ENCODE data around the gene EXO5. TPM values are rescaled to one million over a fixed set of nuclear protein-coding genes. Genes with fewer than 3 reads are reported as not detected.
"Not testable (repeated sequence)": the region's sequence is repeated elsewhere in the genome, so short reads cannot be mapped to it uniquely, and the experiment has no call there.

The EXO5 gene, protein sequence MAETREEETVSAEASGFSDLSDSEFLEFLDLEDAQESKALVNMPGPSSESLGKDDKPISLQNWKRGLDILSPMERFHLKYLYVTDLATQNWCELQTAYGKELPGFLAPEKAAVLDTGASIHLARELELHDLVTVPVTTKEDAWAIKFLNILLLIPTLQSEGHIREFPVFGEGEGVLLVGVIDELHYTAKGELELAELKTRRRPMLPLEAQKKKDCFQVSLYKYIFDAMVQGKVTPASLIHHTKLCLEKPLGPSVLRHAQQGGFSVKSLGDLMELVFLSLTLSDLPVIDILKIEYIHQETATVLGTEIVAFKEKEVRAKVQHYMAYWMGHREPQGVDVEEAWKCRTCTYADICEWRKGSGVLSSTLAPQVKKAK
- 10 to 100 TPM in 4 of 5 donors, 1 to 10 TPM in 1; 9.4 to 17.5 (median 13.1) TPM for polyA plus RNA-seq (ENCODE audit: insufficient read depth in 1 of 5, insufficient read length in 5 of 5, low replicate concordance in 1 of 5)
- long read RNA-seq, donor 1, partial matches to known transcripts, result 0 of 6 reads
- long read RNA-seq, donor 1, other reads (novel, unspliced or antisense), result 0 of 6 reads
- long read RNA-seq, donor 2, partial matches to known transcripts, result 0 of 6 reads
- long read RNA-seq, donor 2, other reads (novel, unspliced or antisense), result 0 of 6 reads
- long read RNA-seq, donor 3, partial matches to known transcripts, result 0 of 5 reads
- long read RNA-seq, donor 3, other reads (novel, unspliced or antisense), result 0 of 5 reads
- long read RNA-seq, donor 4, partial matches to known transcripts, result 0 of 2 reads
- long read RNA-seq, donor 4, other reads (novel, unspliced or antisense), result 0 of 2 reads
- long read RNA-seq, donor 5, partial matches to known transcripts, result 11 of 12 reads
- long read RNA-seq, donor 5, other reads (novel, unspliced or antisense), result 0 of 12 reads
- long read RNA-seq, donor 6, partial matches to known transcripts, result 0 of 10 reads
- long read RNA-seq, donor 6, other reads (novel, unspliced or antisense), result 0 of 10 reads
- long read RNA-seq, donor 7, partial matches to known transcripts, result 0 of 4 reads
- long read RNA-seq, donor 7, other reads (novel, unspliced or antisense), result 0 of 4 reads
- long read RNA-seq, donor 8, partial matches to known transcripts, result 0 of 1 reads
- long read RNA-seq, donor 8, other reads (novel, unspliced or antisense), result 0 of 1 reads

DNA sequence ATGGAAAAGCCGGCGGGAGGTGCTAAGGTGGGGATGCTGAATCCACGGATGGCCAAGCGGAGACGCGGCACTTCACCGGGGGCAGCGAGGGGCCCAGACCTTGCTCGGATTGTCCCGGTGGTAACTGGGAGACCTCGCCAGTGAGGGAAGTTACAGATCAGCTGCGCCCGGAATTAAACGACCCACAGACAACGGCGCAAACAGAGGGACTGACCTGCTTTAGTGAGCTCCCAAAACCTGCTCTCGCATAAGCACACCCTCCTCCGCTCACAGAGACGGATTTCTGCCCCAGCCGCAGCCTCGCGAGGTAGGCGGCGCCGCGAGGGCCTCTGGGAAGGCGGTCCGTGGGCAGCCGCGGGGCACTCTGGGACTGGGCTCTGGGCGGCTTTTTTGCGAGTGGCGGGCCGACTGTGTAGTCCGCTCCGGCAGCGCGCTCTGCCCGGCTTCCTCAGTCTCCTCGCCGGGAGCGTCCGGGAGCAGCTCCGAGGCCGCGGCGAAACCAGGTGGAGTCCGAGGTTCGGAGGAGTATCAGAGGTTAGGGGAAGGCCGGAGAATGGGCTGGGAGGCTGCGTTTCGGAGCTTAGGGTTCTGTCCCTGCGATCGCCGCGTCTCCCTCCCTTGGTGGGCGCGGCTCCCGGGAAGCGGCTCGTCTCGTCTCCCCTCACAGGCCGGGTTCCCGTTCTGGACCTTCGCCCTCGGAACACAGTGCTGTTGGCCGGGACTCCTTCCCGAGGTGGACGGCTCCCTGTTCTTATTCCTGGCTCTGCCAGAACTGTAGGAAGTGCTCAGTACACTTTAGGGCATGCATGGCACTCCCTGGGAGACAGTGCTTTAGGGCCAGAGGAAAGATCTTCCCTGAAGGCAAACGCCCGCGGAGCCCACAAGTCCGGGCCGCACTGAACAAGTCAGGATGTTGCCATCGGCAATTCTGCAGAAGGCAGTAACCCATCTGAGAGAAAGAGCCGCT is at the start of gene EXO5:
Gene EXO5, plus strand, starts transcription at position 393 of the 967 bp plus-strand sequence. CDS start 5,778 bp downstream, outside the sequence.
- DNase-seq, result peak; percentile 60 to 65

DNA sequence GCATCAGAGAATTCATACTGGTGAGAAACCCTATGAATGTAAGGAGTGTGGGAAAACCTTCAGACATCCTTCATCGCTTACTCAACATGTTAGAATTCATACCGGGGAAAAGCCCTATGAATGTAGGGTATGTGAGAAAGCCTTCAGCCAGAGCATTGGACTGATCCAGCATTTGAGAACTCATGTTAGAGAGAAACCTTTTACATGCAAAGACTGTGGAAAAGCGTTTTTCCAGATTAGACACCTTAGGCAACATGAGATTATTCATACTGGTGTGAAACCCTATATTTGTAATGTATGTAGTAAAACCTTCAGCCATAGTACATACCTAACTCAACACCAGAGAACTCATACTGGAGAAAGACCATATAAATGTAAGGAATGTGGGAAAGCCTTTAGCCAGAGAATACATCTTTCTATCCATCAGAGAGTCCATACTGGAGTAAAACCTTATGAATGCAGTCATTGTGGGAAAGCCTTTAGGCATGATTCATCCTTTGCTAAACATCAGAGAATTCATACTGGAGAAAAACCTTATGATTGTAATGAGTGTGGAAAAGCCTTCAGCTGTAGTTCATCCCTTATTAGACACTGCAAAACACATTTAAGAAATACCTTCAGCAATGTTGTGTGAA is 45.5 kb upstream of the EXO5 start:
- no peak for DNase-seq

DNA sequence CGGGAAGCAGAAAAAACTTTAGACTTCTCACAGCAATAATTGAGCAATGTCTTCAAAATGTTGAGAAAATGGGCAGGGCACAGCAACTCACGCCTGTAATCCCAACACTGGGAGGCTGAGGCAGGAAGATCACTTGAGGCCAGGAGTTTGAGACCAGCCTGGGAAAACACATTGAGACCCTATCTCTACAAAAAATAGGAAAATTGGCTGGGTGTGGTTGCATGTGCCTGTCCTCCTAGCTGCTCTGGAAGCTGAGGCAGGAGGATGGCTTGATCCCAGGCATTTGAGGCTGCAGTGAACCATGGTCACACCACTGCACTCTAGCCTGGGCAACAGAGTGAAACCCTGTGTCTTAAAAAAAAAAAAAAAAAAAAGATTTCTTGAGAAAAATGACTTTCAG is 39.2 kb upstream of the EXO5 start:
- no peak for DNase-seq

DNA sequence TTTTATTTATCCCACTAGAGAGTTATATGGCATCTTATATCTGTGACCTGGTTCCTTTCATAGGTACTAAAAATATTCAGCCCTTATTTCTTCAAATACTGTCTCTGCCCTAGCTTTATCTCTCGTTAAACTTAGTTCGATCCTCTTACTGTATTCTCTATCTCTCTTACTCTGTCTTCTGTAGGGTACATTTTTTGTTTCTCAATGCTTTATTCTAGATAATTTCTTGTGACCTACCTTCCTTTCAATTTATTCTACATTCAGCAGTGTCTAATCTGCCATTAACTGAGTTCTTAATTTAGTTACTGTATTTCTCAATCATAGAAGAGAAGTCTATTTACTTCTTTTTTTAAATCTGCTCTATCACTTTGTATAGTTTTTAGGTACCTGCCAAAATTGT is 33.3 kb upstream of the EXO5 start:
- no peak for DNase-seq

- DNase-seq, result peak; percentile 67 to 74
Observed at GRCh38 chr1:40476924-40477677, 31.5 kb upstream of the EXO5 start, which contains the start of gene ZFP69. TSS of gene ZFP69 (plus strand) at chr1:40477290. CDS start at chr1:40479362, 2,072 bp downstream.

GRCh38 chr1:40477678-40478053 is 30.9 kb upstream of the EXO5 start:
- no peak for DNase-seq

DNA sequence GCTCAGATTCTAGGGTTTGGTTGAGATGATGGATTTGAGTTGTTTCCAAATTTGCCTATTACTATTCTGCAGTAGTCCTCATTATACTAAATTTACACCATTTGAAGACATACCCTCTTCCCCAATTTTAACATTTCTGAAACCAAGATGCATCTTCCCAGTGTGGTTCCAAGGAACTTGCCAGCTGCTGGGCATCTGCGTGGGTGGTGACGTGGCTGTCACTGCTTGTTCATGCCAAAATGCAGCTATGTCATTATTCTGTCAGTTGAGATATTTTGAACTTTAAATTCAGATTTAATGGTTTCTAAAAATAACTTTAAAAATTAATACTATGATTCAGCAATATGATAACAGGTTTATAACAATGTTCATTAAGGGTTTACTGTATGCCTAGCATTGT is 30.3 kb upstream of the EXO5 start:
- no peak for DNase-seq

GRCh38 chr1:40479156-40479555 is 29.4 kb upstream of the EXO5 start:
- DNase-seq, result no peak

- no peak for DNase-seq
Observed at GRCh38 chr1:40495315-40495903, 13.2 kb upstream of the EXO5 start.

DNA sequence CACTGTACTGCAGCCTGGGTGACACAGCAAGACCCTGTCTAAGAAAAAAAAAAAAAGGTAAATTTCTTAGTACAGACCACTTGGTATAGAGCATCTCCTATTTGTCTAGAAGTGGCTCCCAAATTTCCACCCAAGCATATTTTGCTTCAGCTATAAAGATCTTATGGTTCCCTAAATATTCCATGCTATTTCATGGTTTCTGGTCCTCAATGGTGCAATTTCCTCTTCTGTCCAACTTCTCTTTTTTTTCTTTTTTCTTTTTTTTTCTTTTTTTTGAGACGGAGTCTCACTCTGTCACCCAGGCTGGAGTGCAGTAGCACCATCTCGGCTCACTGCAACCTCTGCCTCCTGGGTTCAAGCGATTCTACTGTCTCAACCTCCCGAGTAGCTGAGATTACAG is 5.9 kb upstream of the EXO5 start:
- DNase-seq, result not testable (repeated sequence)

GRCh38 chr1:40507973-40508372 is 594 bp upstream of the EXO5 start:
- no peak for DNase-seq

DNA sequence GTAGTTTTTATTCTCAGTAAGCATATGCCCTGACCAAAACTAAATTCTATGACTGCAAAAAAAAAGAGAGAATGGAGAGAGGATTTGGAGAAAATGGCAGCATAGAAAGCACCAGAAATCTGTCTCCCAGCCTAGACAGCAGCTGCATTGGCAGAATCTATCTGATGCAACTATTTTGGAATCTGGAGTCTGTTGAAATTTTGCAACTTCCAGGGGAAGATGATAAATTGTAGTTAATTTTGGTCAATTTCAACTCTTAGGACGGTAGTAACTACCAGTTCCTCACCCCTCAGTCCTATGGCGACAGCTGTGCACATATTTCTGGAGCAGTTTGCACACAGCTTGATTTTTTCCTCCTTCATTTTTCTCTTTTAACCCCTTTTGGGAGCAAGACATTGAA is 10.9 kb downstream of the EXO5 start:
- DNase-seq, result no peak

DNA sequence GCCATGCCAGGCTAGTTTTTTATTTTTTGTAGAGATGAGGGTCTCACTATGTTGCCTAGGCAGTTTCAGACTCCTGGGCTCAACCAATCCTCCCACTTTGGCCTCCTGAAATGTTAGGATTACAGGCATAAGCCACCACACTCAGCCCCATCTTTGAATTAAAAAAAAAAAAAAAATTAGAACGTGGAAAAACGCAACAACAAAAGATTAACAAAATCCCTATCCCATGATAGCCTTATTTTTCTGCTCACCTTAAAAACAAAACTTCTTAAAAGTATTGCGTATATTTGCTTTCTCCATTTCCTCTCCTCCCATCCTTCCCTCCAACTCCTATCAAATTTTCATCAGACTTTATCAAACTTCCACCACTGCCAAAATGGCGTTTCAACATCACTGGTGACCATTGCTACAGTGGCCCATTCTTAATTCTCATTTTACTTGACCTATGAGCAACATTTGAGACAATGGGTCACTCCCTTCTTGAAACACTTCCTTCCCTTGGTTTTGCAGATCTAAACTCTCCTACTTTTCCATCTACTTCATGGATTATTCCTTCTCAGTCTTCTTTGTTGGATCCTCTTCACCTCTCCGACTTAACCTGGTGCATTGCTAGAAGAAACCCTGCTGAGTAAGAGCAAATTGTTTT is 22.3 kb downstream of the EXO5 start:
- no peak for DNase-seq

- DNase-seq, result peak; percentile 88 to 90
Observed at GRCh38 chr1:40531381-40532061, 23.0 kb downstream of the EXO5 start, which contains the start of gene ZNF684. TSS of gene ZNF684 (plus strand) at chr1:40531637. CDS start at chr1:40533167, 1,530 bp downstream.

- no peak for DNase-seq
Observed at GRCh38 chr1:40532062-40532389, 23.5 kb downstream of the EXO5 start.

GRCh38 chr1:40532844-40533424 is 24.4 kb downstream of the EXO5 start:
- DNase-seq, result peak in 1 of 2 donors; percentile 17

- DNase-seq, result no peak
Observed at GRCh38 chr1:40534589-40534988, 26.0 kb downstream of the EXO5 start.

GRCh38 chr1:40535732-40536131 is 27.2 kb downstream of the EXO5 start:
- no peak for DNase-seq

Data from right lung (tissue), 10 donors.